Colonic mucosa (tissue), 4 donors: ENCODE results near the gene C1D. TPM values are rescaled to one million over a fixed set of nuclear protein-coding genes. Genes with fewer than 3 reads are reported as not detected.

ENCODE experiments used
- DNase-seq: peaks from one replicate; pipeline ENCODE4 v3.0.0-alpha.2; 2020
- H3K27ac ChIP-seq: fragments of 200-600 bp; one replicate; pipeline ENCODE4 v1.8.0; 2021
- H3K27me3 ChIP-seq: fragments of 200-600 bp; one replicate; pipeline ENCODE4 v1.8.0; 2021
- H3K36me3 ChIP-seq: fragments of 200-600 bp; one replicate; pipeline ENCODE4 v1.8.0; 2021
- H3K4me1 ChIP-seq: fragments of 200-600 bp; one replicate; pipeline ENCODE4 v1.8.0; 2021; ENCODE audit warnings: mild to moderate bottlenecking
- H3K4me3 ChIP-seq: fragments of 200-600 bp; one replicate; pipeline ENCODE4 v1.8.0; 2021
- H3K9ac ChIP-seq, 2 donors: one replicate each; pipeline ENCODE4 v1.7.0; 2013; ENCODE audit warnings: control low read depth in 2 of 2, low read depth in 2 of 2, low read length in 2 of 2
- H3K9me3 ChIP-seq: fragments of 200-600 bp; one replicate; pipeline ENCODE4 v1.8.0; 2021
- intact Hi-C: fragments of 100-400 bp; cut with DNase I; formaldehyde crosslinking; loops from one replicate; pipeline ENCODE4 v1.14.1; 2022
- total RNA-seq, 2 donors: library from RNA; stranded (reverse); fragmentation: NEBNext Ultra II Directional in 1 of 2; extraction: Animal tissue kit (Norgen Biotek cat#: 25700) in 1 of 2; gene quantifications; one replicate each; pipeline ENCODE4 v1.2.1, GENCODE V29; 2021
- TF ChIP-seq, protein P1 (sequence below): fragments of 200-600 bp; IDR thresholded peaks from one replicate; pipeline ENCODE4 v1.8.0; 2022; ENCODE audit warnings: antibody characterized with exemption, mild to moderate bottlenecking
- donor health status: healthy.
- donor health status: DM: no; HTN: no; CAD: no.
- donor health status: DM: no; HTN: no; CAD: no.

The C1D gene
- total RNA-seq, 2 donors from 2014 or later: 15.4 to 19.9 TPM

DNA sequence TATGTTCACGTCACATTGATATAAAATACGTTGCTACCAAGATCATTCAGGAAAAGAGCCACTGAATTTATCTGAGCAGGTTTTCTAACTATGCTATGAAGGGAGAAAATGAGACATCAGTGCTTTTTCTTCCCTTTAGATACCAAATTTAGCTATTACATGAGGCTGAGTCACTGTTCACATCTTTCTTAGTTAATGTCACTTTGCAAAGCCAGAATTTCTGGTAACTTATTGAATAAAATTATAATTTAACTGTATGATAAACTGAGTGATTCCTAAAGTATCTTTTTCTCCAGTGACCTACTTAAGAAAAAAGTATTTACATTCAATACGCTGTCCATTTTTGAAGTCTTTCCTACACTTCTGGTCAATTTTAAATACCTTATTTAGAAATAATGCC, 22.7 kb downstream of the C1D start:
- Histone ChIP-seq H3K27ac (no peak overlapping the region), H3K9ac (no peak overlapping the region), H3K36me3 (no peaks in the 10 kb centered on the region), H3K9me3 (no peaks in the 10 kb centered on the region), H3K4me3 (no peak overlapping the region), H3K27me3 (no peaks in the 10 kb centered on the region), H3K4me1 (no peaks in the 10 kb centered on the region)
- intact Hi-C loops: no loop called here
- TF ChIP-seq, protein P1, sequence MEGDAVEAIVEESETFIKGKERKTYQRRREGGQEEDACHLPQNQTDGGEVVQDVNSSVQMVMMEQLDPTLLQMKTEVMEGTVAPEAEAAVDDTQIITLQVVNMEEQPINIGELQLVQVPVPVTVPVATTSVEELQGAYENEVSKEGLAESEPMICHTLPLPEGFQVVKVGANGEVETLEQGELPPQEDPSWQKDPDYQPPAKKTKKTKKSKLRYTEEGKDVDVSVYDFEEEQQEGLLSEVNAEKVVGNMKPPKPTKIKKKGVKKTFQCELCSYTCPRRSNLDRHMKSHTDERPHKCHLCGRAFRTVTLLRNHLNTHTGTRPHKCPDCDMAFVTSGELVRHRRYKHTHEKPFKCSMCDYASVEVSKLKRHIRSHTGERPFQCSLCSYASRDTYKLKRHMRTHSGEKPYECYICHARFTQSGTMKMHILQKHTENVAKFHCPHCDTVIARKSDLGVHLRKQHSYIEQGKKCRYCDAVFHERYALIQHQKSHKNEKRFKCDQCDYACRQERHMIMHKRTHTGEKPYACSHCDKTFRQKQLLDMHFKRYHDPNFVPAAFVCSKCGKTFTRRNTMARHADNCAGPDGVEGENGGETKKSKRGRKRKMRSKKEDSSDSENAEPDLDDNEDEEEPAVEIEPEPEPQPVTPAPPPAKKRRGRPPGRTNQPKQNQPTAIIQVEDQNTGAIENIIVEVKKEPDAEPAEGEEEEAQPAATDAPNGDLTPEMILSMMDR: no peak
- DNase-seq: no peak

DNA sequence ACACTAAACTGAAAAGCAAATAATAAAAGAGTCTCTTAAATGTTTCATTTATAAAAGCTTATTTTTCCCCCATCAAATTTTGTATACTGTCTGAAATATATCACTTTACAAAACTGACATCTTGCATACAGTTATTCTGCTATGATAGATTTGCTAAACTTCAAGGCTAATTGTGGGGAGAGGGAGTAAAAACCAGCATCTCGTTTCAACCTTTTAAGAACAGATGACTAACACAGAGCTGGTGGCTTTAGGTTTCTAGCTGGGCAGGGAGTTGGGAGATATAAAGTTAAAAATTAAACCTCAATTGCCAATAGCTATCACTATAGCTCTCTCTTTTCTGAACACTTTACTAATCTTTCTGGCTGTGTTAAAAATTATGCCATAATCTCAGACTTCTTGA, 23.5 kb downstream of the C1D start:
- Histone ChIP-seq H3K27me3 (no peaks in the 10 kb centered on the region), H3K4me3 (no peak overlapping the region)
- intact Hi-C loops: no loop called here

DNA sequence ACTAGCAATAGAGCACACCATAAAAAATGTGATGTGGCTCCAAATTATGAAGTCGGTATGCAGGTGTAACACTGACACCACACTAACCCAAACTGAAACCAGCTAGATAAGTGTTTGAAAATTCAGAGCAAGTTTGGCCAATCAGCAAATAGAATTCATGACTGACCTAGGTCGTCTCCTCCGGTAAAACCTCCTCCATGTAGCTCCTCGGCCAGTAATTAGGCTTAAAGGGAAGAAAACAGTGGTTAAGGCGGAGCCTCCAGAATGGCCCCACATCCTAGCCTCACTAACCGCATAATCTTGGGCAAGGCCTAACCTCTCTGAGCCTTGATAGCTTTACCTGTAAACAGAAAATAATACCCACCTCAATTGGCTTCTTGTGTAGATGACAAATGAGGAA, 30.1 kb downstream of the C1D start:
- intact Hi-C loops: no loop called here
- no peaks in the 10 kb centered on the region for H3K36me3 ChIP-seq
- DNase-seq: no peak
- no peaks in the 10 kb centered on the region for H3K9me3 ChIP-seq
- H3K4me1 ChIP-seq: no peaks in the 10 kb centered on the region
- H3K27ac ChIP-seq: no peak overlapping the region
- no peak overlapping the region for H3K9ac ChIP-seq
- no peaks in the 10 kb centered on the region for H3K27me3 ChIP-seq
- no peak overlapping the region for H3K4me3 ChIP-seq
- TF ChIP-seq, protein P1: no peak

More for the DNA sequence above, 23.5 kb downstream of the C1D start:
- TF ChIP-seq, protein P1: no peak
- no peaks in the 10 kb centered on the region for H3K36me3 ChIP-seq
- no peak overlapping the region for H3K27ac ChIP-seq
- no peaks in the 10 kb centered on the region for H3K9me3 ChIP-seq
- H3K9ac ChIP-seq: no peak overlapping the region
- no peak for DNase-seq
- H3K4me1 ChIP-seq: no peaks in the 10 kb centered on the region

DNA sequence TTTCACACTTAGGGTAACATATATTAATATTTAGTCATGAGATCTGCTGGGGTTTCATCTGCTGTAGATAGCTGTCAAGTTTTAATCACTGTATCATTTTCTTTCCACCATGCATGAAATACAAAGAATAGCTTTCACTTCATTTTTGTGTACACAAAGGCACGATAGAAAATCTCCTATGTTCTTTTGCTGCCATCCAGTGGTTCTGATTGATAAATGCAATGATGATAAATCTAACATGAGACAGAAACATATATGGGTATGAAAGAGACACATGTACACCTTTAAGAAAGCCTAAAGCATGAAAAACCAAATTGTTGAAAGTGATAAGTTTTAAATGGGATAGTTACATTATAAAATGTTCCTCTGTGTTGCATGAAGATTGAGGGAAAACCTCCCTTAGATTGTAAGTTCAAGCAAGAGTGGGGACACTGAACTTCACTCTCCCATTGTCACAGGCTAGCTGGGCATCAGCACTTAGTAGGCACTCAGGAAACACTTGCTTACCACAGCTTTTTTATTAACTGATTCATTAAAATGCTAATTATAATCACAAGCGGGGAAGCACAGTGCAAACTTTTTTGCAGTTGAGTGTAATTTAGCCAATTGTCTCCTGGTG, 31.2 kb downstream of the C1D start:
- TF ChIP-seq, protein P1: peak; percentile 52
- no peaks in the 10 kb centered on the region for H3K9me3 ChIP-seq
- no peak overlapping the region for H3K27ac ChIP-seq
- H3K9ac ChIP-seq: no peak overlapping the region
- no peak overlapping the region for H3K4me3 ChIP-seq
- no peaks in the 10 kb centered on the region for H3K4me1 ChIP-seq
- no peaks in the 10 kb centered on the region for H3K27me3 ChIP-seq
- no peak for DNase-seq
- no peaks in the 10 kb centered on the region for H3K36me3 ChIP-seq
- intact Hi-C loops: no loop called here

DNA sequence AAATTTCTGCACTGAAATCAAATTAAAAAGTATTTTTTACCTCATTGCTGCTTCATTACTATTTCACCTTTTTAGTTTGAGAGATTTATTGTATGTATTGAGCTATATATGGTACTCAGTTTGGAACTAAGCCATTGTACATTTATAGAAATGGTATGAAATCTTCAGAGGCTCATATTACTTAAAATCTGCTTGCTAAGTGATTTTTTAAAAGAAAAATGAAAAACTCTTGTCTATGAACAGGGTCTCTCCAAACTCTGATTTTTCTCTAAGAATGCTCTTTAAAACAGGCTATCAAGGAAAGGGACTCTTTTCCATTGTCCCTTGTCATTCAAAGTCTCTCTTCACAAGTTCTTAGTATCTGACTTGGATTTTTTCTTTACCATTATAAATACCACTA, 31.8 kb downstream of the C1D start:
- DNase-seq: no peak
- Histone ChIP-seq H3K9me3 (no peaks in the 10 kb centered on the region), H3K4me1 (no peaks in the 10 kb centered on the region), H3K27me3 (no peaks in the 10 kb centered on the region), H3K36me3 (no peaks in the 10 kb centered on the region), H3K27ac (no peak overlapping the region), H3K9ac (no peak overlapping the region), H3K4me3 (no peak overlapping the region)
- intact Hi-C loops: no loop called here
- TF ChIP-seq, protein P1: no peak
